Measurements from ENCODE around the gene ITGB4. TPM values are rescaled to one million over a fixed set of nuclear protein-coding genes. Genes with fewer than 3 reads are reported as not detected.

Gene ITGB4
- polyA plus RNA-seq, 1 of the 3 experiments (the other 2 are of a cell fraction), result 7.0 TPM

DNA sequence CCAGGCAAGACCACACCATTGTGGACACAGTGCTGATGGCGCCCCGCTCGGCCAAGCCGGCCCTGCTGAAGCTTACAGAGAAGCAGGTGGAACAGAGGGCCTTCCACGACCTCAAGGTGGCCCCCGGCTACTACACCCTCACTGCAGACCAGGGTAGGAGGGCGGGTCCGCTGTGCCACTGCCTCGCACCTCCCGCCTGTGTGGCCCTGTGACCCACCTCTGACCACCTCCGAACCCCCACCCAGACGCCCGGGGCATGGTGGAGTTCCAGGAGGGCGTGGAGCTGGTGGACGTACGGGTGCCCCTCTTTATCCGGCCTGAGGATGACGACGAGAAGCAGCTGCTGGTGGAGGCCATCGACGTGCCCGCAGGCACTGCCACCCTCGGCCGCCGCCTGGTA lies 21.1 kb downstream of the ITGB4 start:
- no peaks in the 10 kb centered on the region for H3K27me3 ChIP-seq (ENCODE audit: insufficient read depth)
- no peak overlapping the region for H3K27ac ChIP-seq (ENCODE audit: low read depth in 2 of 2, low read length in 1 of 2)
- 77% methylated on average over 19 of the region's 25 CpGs for WGBS (ENCODE audit: low lambda C conversion rate)
- no peak overlapping the region for H3K4me2 ChIP-seq
- H3K9me3 ChIP-seq, result no peaks in the 10 kb centered on the region
- no peak for DNase-seq
- no peaks in the 10 kb centered on the region; a peak in 1 of 4 replicates for H3K4me1 ChIP-seq (ENCODE audit: control insufficient read depth in 1 of 2, insufficient read depth in 2 of 2, low read depth in 1 of 2, low read length in 1 of 2)
- no peaks in the 10 kb centered on the region for H3K79me2 ChIP-seq (ENCODE audit: insufficient read depth)
- ChIA-PET CTCF (interaction anchor here (1.2 to 31.4 kb wide), 5 partner anchors 4 to 109 kb away, joined by 3 to 1370 read pairs (median 419); partner anchors contain the start of genes ITGB4 and SMIM5), POLR2A (no interaction called here)
- no peaks in the 10 kb centered on the region for H3K9me2 ChIP-seq
- H3K4me3 ChIP-seq (ENCODE audit: low read depth in 2 of 2, low read length in 1 of 2), result no peak overlapping the region
- H4K20me1 ChIP-seq (ENCODE audit: insufficient read depth), result no peaks in the 10 kb centered on the region
- no peak overlapping the region for H3K9ac ChIP-seq
- H3K36me3 ChIP-seq (replicated peaks in 1 of 2; ENCODE audit: control insufficient read depth in 1 of 2, insufficient read depth in 2 of 2, low read length in 1 of 2), result no peaks in the 10 kb centered on the region
- TF ChIP-seq JUND (IDR thresholded peaks at IDR 0.05), result no peak
- peaks cover under 1% of the 10 kb centered on the region for H3F3A ChIP-seq (replicated peaks; ENCODE audit: insufficient read depth)
- no peak overlapping the region for H2AFZ ChIP-seq (ENCODE audit: low read depth)

DNA sequence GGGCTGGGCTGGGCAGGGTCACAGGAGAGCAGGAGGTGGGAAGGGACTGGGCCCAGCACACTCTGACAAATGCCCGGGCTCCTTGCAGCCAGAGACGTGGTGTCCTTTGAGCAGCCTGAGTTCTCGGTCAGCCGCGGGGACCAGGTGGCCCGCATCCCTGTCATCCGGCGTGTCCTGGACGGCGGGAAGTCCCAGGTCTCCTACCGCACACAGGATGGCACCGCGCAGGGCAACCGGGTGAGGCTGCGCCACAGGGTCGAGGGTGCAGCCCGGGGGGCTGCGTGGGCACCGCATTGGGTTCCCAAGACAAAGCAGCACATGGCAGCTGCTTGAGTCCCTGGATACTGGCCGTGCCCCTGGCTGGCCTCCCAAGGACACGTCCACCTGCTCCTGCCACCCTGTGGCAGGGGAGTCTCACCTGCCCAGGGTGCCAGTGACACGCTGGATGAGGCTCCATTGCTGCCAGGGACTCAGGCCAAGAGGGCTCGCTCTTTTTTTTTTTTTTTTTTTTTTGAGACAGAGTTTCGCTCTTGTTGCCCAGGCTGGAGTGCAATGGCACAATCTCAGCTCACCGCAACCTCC lies 22.5 kb downstream of the ITGB4 start:
- Histone ChIP-seq H3K9me3 (no peaks in the 10 kb centered on the region), H2AFZ (ENCODE audit: low read depth) (no peak overlapping the region), H3K9me2 (no peaks in the 10 kb centered on the region), H3K27ac (ENCODE audit: low read depth in 2 of 2, low read length in 1 of 2) (no peak overlapping the region), H3K27me3 (ENCODE audit: insufficient read depth) (no peaks in the 10 kb centered on the region), H4K20me1 (ENCODE audit: insufficient read depth) (no peaks in the 10 kb centered on the region), H3K9ac (no peak overlapping the region), H3F3A (replicated peaks; ENCODE audit: insufficient read depth) (peaks cover 5% of the 10 kb centered on the region), H3K4me3 (ENCODE audit: low read depth in 2 of 2, low read length in 1 of 2) (no peak overlapping the region), H3K4me1 (ENCODE audit: control insufficient read depth in 1 of 2, insufficient read depth in 2 of 2, low read depth in 1 of 2, low read length in 1 of 2) (no peaks in the 10 kb centered on the region; a peak in 1 of 4 replicates), H3K36me3 (replicated peaks in 1 of 2; ENCODE audit: control insufficient read depth in 1 of 2, insufficient read depth in 2 of 2, low read length in 1 of 2) (no peaks in the 10 kb centered on the region), H3K79me2 (ENCODE audit: insufficient read depth) (no peaks in the 10 kb centered on the region), H3K4me2 (no peak overlapping the region)
- WGBS (ENCODE audit: low lambda C conversion rate), result 86% methylated on average over 7 of the region's 25 CpGs
- no peak for DNase-seq
- ChIA-PET POLR2A (no interaction called here), CTCF (interaction anchor here (0.7 to 31.4 kb wide), 7 partner anchors 10 to 111 kb away, joined by 3 to 1370 read pairs (median 10); partner anchors contain the start of genes GALK1, ITGB4, RECQL5 and SAP30BP)
- TF ChIP-seq, protein P1, sequence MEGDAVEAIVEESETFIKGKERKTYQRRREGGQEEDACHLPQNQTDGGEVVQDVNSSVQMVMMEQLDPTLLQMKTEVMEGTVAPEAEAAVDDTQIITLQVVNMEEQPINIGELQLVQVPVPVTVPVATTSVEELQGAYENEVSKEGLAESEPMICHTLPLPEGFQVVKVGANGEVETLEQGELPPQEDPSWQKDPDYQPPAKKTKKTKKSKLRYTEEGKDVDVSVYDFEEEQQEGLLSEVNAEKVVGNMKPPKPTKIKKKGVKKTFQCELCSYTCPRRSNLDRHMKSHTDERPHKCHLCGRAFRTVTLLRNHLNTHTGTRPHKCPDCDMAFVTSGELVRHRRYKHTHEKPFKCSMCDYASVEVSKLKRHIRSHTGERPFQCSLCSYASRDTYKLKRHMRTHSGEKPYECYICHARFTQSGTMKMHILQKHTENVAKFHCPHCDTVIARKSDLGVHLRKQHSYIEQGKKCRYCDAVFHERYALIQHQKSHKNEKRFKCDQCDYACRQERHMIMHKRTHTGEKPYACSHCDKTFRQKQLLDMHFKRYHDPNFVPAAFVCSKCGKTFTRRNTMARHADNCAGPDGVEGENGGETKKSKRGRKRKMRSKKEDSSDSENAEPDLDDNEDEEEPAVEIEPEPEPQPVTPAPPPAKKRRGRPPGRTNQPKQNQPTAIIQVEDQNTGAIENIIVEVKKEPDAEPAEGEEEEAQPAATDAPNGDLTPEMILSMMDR (IDR thresholded peaks at IDR 0.05), result no peak
- TF ChIP-seq SMC3 (IDR thresholded peaks at IDR 0.05; ENCODE audit: low read depth, low read length) (no peak), POLR2AphosphoS5 (IDR thresholded peaks at IDR 0.05; ENCODE audit: low read depth, low read length) (no peak), TAF1 (IDR thresholded peaks at IDR 0.05; ENCODE audit: borderline replicate concordance, low read depth, low read length) (no peak), SIN3A (IDR thresholded peaks at IDR 0.05; ENCODE audit: borderline replicate concordance, low read depth, low read length) (no peak), YY1 (IDR thresholded peaks at IDR 0.05; ENCODE audit: low read depth) (no peak), TEAD4 (IDR thresholded peaks at IDR 0.05; ENCODE audit: borderline replicate concordance, insufficient read depth) (no peak), NRF1 (IDR thresholded peaks at IDR 0.05; ENCODE audit: low read depth, low read length) (no peak), MEF2A (IDR thresholded peaks at IDR 0.05; ENCODE audit: borderline replicate concordance, low read depth) (no peak), RCOR1 (IDR thresholded peaks at IDR 0.05; ENCODE audit: low read length) (no peak), FOSL2 (IDR thresholded peaks at IDR 0.05; ENCODE audit: borderline replicate concordance, low read depth) (no peak), EP300 (IDR thresholded peaks at IDR 0.05; ENCODE audit: borderline replicate concordance in 1 of 2, low read depth in 1 of 2, low read length in 1 of 2) (no peak), TCF12 (IDR thresholded peaks at IDR 0.05) (no peak), JUND (IDR thresholded peaks at IDR 0.05) (no peak), EZH2phosphoT487 (IDR thresholded peaks at IDR 0.05; ENCODE audit: borderline replicate concordance, low read depth) (no peak), CHD2 (IDR thresholded peaks at IDR 0.05; ENCODE audit: low read length, partially characterized antibody) (no peak)
- TF ChIP-seq, protein P2, sequence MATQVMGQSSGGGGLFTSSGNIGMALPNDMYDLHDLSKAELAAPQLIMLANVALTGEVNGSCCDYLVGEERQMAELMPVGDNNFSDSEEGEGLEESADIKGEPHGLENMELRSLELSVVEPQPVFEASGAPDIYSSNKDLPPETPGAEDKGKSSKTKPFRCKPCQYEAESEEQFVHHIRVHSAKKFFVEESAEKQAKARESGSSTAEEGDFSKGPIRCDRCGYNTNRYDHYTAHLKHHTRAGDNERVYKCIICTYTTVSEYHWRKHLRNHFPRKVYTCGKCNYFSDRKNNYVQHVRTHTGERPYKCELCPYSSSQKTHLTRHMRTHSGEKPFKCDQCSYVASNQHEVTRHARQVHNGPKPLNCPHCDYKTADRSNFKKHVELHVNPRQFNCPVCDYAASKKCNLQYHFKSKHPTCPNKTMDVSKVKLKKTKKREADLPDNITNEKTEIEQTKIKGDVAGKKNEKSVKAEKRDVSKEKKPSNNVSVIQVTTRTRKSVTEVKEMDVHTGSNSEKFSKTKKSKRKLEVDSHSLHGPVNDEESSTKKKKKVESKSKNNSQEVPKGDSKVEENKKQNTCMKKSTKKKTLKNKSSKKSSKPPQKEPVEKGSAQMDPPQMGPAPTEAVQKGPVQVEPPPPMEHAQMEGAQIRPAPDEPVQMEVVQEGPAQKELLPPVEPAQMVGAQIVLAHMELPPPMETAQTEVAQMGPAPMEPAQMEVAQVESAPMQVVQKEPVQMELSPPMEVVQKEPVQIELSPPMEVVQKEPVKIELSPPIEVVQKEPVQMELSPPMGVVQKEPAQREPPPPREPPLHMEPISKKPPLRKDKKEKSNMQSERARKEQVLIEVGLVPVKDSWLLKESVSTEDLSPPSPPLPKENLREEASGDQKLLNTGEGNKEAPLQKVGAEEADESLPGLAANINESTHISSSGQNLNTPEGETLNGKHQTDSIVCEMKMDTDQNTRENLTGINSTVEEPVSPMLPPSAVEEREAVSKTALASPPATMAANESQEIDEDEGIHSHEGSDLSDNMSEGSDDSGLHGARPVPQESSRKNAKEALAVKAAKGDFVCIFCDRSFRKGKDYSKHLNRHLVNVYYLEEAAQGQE (IDR thresholded peaks at IDR 0.05; ENCODE audit: low read depth, low read length), result no peak
- TF ChIP-seq, protein P3, sequence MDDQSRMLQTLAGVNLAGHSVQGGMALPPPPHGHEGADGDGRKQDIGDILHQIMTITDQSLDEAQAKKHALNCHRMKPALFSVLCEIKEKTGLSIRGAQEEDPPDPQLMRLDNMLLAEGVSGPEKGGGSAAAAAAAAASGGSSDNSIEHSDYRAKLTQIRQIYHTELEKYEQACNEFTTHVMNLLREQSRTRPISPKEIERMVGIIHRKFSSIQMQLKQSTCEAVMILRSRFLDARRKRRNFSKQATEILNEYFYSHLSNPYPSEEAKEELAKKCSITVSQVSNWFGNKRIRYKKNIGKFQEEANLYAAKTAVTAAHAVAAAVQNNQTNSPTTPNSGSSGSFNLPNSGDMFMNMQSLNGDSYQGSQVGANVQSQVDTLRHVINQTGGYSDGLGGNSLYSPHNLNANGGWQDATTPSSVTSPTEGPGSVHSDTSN (IDR thresholded peaks at IDR 0.05), result no peak
- TF ChIP-seq, protein P4, sequence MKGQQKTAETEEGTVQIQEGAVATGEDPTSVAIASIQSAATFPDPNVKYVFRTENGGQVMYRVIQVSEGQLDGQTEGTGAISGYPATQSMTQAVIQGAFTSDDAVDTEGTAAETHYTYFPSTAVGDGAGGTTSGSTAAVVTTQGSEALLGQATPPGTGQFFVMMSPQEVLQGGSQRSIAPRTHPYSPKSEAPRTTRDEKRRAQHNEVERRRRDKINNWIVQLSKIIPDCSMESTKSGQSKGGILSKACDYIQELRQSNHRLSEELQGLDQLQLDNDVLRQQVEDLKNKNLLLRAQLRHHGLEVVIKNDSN (IDR thresholded peaks at IDR 0.05; ENCODE audit: borderline replicate concordance, low read depth), result no peak

Data from SK-N-SH (cell line).